ENCODE measurements around the gene MORC4.

The MORC4 gene

GRCh38 chrX:106917830-106918500 is 82.0 kb downstream of the MORC4 start:
- Histone ChIP-seq H4K20me1 (ENCODE audit: insufficient read depth) (no peaks in the 10 kb centered on the region), H3K4me1 (ENCODE audit: low read depth, poor library complexity, severe bottlenecking) (no peaks in the 10 kb centered on the region), H3K27ac (no peak overlapping the region), H3K36me3 (ENCODE audit: insufficient read depth) (no peaks in the 10 kb centered on the region), H3K4me3 (IDR thresholded peaks at IDR 0.05; ENCODE audit: insufficient read depth, low read depth, low read length) (no peak overlapping the region), H3K79me2 (ENCODE audit: insufficient read depth, low read depth) (no peaks in the 10 kb centered on the region), H3K4me2 (no peak overlapping the region), H2AFZ (ENCODE audit: low read depth) (no peak overlapping the region), H3K27me3 (ENCODE audit: insufficient read depth, low read depth) (no peaks in the 10 kb centered on the region), H3K9ac (no peak overlapping the region)
- no peak for TF ChIP-seq CTCF (conservative IDR thresholded peaks at IDR 0.05; ENCODE audit: low read depth, low read length)

GRCh38 chrX:106912864-106913263 is 87.1 kb downstream of the MORC4 start:
- Histone ChIP-seq H3K36me3 (ENCODE audit: insufficient read depth) (no peaks in the 10 kb centered on the region), H3K4me2 (no peak overlapping the region), H2AFZ (ENCODE audit: low read depth) (no peak overlapping the region), H3K27ac (no peak overlapping the region), H3K27me3 (ENCODE audit: insufficient read depth, low read depth) (no peaks in the 10 kb centered on the region), H3K4me1 (ENCODE audit: low read depth, poor library complexity, severe bottlenecking) (no peaks in the 10 kb centered on the region), H3K9ac (no peak overlapping the region), H4K20me1 (ENCODE audit: insufficient read depth) (no peaks in the 10 kb centered on the region), H3K4me3 (IDR thresholded peaks at IDR 0.05; ENCODE audit: insufficient read depth, low read depth, low read length) (no peak overlapping the region), H3K79me2 (ENCODE audit: insufficient read depth, low read depth) (no peaks in the 10 kb centered on the region)
- no peak for TF ChIP-seq CTCF (conservative IDR thresholded peaks at IDR 0.05; ENCODE audit: low read depth, low read length)

GRCh38 chrX:106906361-106906760 is 93.7 kb downstream of the MORC4 start:
- H3K4me2 ChIP-seq, result no peak overlapping the region
- H3K27ac ChIP-seq, result no peak overlapping the region
- no peak overlapping the region for H3K4me3 ChIP-seq (IDR thresholded peaks at IDR 0.05; ENCODE audit: insufficient read depth, low read depth, low read length)
- no peaks in the 10 kb centered on the region for H3K36me3 ChIP-seq (ENCODE audit: insufficient read depth)
- H3K4me1 ChIP-seq (ENCODE audit: low read depth, poor library complexity, severe bottlenecking), result no peaks in the 10 kb centered on the region
- no peak overlapping the region for H3K9ac ChIP-seq
- no peaks in the 10 kb centered on the region for H3K27me3 ChIP-seq (ENCODE audit: insufficient read depth, low read depth)
- no peaks in the 10 kb centered on the region for H3K79me2 ChIP-seq (ENCODE audit: insufficient read depth, low read depth)
- H4K20me1 ChIP-seq (ENCODE audit: insufficient read depth), result no peaks in the 10 kb centered on the region
- no peak overlapping the region for H2AFZ ChIP-seq (ENCODE audit: low read depth)
- no peak for TF ChIP-seq CTCF (conservative IDR thresholded peaks at IDR 0.05; ENCODE audit: low read depth, low read length)

GRCh38 chrX:106905064-106905708 is 94.8 kb downstream of the MORC4 start:
- no peak overlapping the region for H3K9ac ChIP-seq
- H3K27me3 ChIP-seq (ENCODE audit: insufficient read depth, low read depth), result no peaks in the 10 kb centered on the region
- no peak for TF ChIP-seq CTCF (conservative IDR thresholded peaks at IDR 0.05; ENCODE audit: low read depth, low read length)
- no peaks in the 10 kb centered on the region for H3K4me1 ChIP-seq (ENCODE audit: low read depth, poor library complexity, severe bottlenecking)
- no peaks in the 10 kb centered on the region for H4K20me1 ChIP-seq (ENCODE audit: insufficient read depth)
- no peak overlapping the region for H3K27ac ChIP-seq
- H3K4me3 ChIP-seq (IDR thresholded peaks at IDR 0.05; ENCODE audit: insufficient read depth, low read depth, low read length), result no peak overlapping the region
- no peak overlapping the region for H2AFZ ChIP-seq (ENCODE audit: low read depth)
- H3K36me3 ChIP-seq (ENCODE audit: insufficient read depth), result no peaks in the 10 kb centered on the region
- no peak overlapping the region for H3K4me2 ChIP-seq
- no peaks in the 10 kb centered on the region for H3K79me2 ChIP-seq (ENCODE audit: insufficient read depth, low read depth)
